Measurements from ENCODE around the gene ABL2.
"Not testable (repeated sequence)": the region's sequence is repeated elsewhere in the genome, so short reads cannot be mapped to it uniquely, and the experiment has no call there.

ABL2 gene

GRCh38 chr1:179229214-179230140 lies at the start of gene ABL2:
Gene ABL2 (minus strand): TSS chr1:179229677. CDS start chr1:179229397, 280 bp downstream.
- H3K4me3 ChIP-seq (ENCODE audit: low read depth, low read length): peak within 1 kb of the TSS; percentile 85
- TF ChIP-seq, protein P1, sequence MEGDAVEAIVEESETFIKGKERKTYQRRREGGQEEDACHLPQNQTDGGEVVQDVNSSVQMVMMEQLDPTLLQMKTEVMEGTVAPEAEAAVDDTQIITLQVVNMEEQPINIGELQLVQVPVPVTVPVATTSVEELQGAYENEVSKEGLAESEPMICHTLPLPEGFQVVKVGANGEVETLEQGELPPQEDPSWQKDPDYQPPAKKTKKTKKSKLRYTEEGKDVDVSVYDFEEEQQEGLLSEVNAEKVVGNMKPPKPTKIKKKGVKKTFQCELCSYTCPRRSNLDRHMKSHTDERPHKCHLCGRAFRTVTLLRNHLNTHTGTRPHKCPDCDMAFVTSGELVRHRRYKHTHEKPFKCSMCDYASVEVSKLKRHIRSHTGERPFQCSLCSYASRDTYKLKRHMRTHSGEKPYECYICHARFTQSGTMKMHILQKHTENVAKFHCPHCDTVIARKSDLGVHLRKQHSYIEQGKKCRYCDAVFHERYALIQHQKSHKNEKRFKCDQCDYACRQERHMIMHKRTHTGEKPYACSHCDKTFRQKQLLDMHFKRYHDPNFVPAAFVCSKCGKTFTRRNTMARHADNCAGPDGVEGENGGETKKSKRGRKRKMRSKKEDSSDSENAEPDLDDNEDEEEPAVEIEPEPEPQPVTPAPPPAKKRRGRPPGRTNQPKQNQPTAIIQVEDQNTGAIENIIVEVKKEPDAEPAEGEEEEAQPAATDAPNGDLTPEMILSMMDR (IDR thresholded peaks at IDR 0.05; ENCODE audit: low read depth, low read length): no peak

GRCh38 chr1:179278920-179279319 lies 49.4 kb upstream of the ABL2 start:
- TF ChIP-seq, protein P1 (IDR thresholded peaks at IDR 0.05; ENCODE audit: low read depth, low read length): no peak

GRCh38 chr1:179274424-179274823 lies 44.9 kb upstream of the ABL2 start:
- H3K4me3 ChIP-seq (ENCODE audit: low read depth, low read length): not testable (repeated sequence)

More at GRCh38 chr1:179278920-179279319, 49.4 kb upstream of the ABL2 start:
- H3K4me3 ChIP-seq (ENCODE audit: low read depth, low read length): no peak overlapping the region

GRCh38 chr1:179269071-179269470 lies 39.6 kb upstream of the ABL2 start:
- no peak overlapping the region for H3K4me3 ChIP-seq (ENCODE audit: low read depth, low read length)
- TF ChIP-seq, protein P1 (IDR thresholded peaks at IDR 0.05; ENCODE audit: low read depth, low read length): no peak

- no peak overlapping the region for H3K4me3 ChIP-seq (ENCODE audit: low read depth, low read length)
- TF ChIP-seq, protein P1 (IDR thresholded peaks at IDR 0.05; ENCODE audit: low read depth, low read length): no peak
Observed at GRCh38 chr1:179264507-179264906, 35.0 kb upstream of the ABL2 start.

DNA sequence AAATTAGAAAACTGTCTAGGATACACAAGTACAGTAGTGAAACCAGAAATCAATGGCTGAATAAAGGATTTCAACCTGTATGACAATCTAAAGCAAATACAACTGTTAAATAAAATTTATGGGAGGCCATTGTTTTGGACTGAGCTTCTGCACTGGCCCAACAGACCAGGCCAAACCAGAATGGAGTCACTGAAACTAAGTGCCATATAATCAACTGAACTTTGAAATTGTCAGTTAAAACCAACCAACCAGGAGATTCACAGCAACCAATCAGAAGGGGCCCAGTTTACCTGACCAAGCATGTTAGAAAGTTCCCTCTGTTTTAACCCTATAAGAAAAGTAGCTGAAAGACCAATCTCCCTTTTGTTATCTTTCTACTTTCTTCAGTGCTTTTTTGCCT lies 33.6 kb upstream of the ABL2 start:
- no peak overlapping the region for H3K4me3 ChIP-seq (ENCODE audit: low read depth, low read length)
- TF ChIP-seq, protein P1 (IDR thresholded peaks at IDR 0.05; ENCODE audit: low read depth, low read length): no peak

GRCh38 chr1:179262183-179262582 lies 32.7 kb upstream of the ABL2 start:
- TF ChIP-seq, protein P1 (IDR thresholded peaks at IDR 0.05; ENCODE audit: low read depth, low read length): no peak
- no peak overlapping the region for H3K4me3 ChIP-seq (ENCODE audit: low read depth, low read length)
